GM21717 (cell line): Measurements from ENCODE around the gene SETBP1.

Experiments used
- ATAC-seq: cut with Tn5 transposase; IDR thresholded peaks from one replicate; pipeline ENCODE4 v1.9.1; 2021; ENCODE audit warnings: mild to moderate bottlenecking, moderate library complexity; ENCODE audit not compliant: unreplicated experiment

SETBP1 gene

GRCh38 chr18:44758861-44759631 lies 78.4 kb downstream of the SETBP1 start:
- peak; percentile 95 for ATAC-seq

- peak; percentile 60 for ATAC-seq
These were observed 79.2 kb downstream of the SETBP1 start for GRCh38 chr18:44759925-44760342.

- no peak for ATAC-seq
These were observed 81.1 kb downstream of the SETBP1 start for GRCh38 chr18:44761812-44762211.

GRCh38 chr18:44763327-44763726 lies 82.6 kb downstream of the SETBP1 start:
- no peak for ATAC-seq

- no peak for ATAC-seq
These were observed 84.2 kb downstream of the SETBP1 start for GRCh38 chr18:44764863-44765262.

- ATAC-seq: no peak
These were observed 84.8 kb downstream of the SETBP1 start for GRCh38 chr18:44765456-44765855.

GRCh38 chr18:44766450-44766849 lies 85.8 kb downstream of the SETBP1 start:
- ATAC-seq: no peak

- no peak for ATAC-seq
These were observed 87.1 kb downstream of the SETBP1 start for GRCh38 chr18:44767807-44768206.

GRCh38 chr18:44770641-44771040 lies 90.0 kb downstream of the SETBP1 start:
- ATAC-seq: no peak

- no peak for ATAC-seq
These were observed 90.9 kb downstream of the SETBP1 start for GRCh38 chr18:44771572-44771955.

GRCh38 chr18:44771956-44772917 lies 91.5 kb downstream of the SETBP1 start:
- no peak for ATAC-seq

- no peak for ATAC-seq
These were observed 93.0 kb downstream of the SETBP1 start for GRCh38 chr18:44773640-44774155.

- no peak for ATAC-seq
These were observed 93.5 kb downstream of the SETBP1 start for GRCh38 chr18:44774191-44774590.

- no peak for ATAC-seq
These were observed 96.9 kb downstream of the SETBP1 start for GRCh38 chr18:44777457-44778192.

GRCh38 chr18:44778788-44779187 lies 98.1 kb downstream of the SETBP1 start:
- no peak for ATAC-seq

GRCh38 chr18:44779753-44780292 lies 99.1 kb downstream of the SETBP1 start:
- ATAC-seq: no peak

GRCh38 chr18:44781886-44782285 lies 101.2 kb downstream of the SETBP1 start:
- ATAC-seq: no peak

GRCh38 chr18:44782617-44783016 lies 101.9 kb downstream of the SETBP1 start:
- ATAC-seq: no peak

GRCh38 chr18:44783371-44783770 lies 102.7 kb downstream of the SETBP1 start:
- ATAC-seq: no peak

- ATAC-seq: peak; percentile 40
These were observed 105.6 kb downstream of the SETBP1 start for GRCh38 chr18:44786257-44786656.

- ATAC-seq: peak; percentile 85
These were observed 106.0 kb downstream of the SETBP1 start for GRCh38 chr18:44786688-44787087.
